HG02852 (cell line): ENCODE measurements around the gene ENOX2.

ENCODE experiments used
- ATAC-seq: cut with Tn5 transposase; IDR thresholded peaks from one replicate; pipeline ENCODE4 v1.9.1; 2021; ENCODE audit warnings: mild to moderate bottlenecking, moderate library complexity; ENCODE audit not compliant: unreplicated experiment

ENOX2 gene

GRCh38 chrX:130647468-130647867 is 255.5 kb downstream of the ENOX2 start:
- no peak for ATAC-seq

GRCh38 chrX:130645955-130646583 is 256.9 kb downstream of the ENOX2 start:
- ATAC-seq = no peak

GRCh38 chrX:130637591-130637990 is 265.4 kb downstream of the ENOX2 start:
- ATAC-seq = no peak

- no peak for ATAC-seq
These were observed 266.7 kb downstream of the ENOX2 start for GRCh38 chrX:130636277-130636676.

- no peak for ATAC-seq
These were observed 272.0 kb downstream of the ENOX2 start for GRCh38 chrX:130631011-130631410.

GRCh38 chrX:130628516-130628915 is 274.5 kb downstream of the ENOX2 start:
- ATAC-seq = no peak

GRCh38 chrX:130626521-130626920 is 276.5 kb downstream of the ENOX2 start:
- no peak for ATAC-seq

GRCh38 chrX:130625386-130625785 is 277.6 kb downstream of the ENOX2 start:
- ATAC-seq = no peak

- no peak for ATAC-seq
These were observed 279.5 kb downstream of the ENOX2 start for GRCh38 chrX:130623518-130623917.

- no peak for ATAC-seq
These were observed 287.1 kb downstream of the ENOX2 start for GRCh38 chrX:130615941-130616340.

GRCh38 chrX:130607431-130607830 is 295.6 kb downstream of the ENOX2 start:
- no peak for ATAC-seq

GRCh38 chrX:130606425-130606824 is 296.6 kb downstream of the ENOX2 start:
- no peak for ATAC-seq

- ATAC-seq = no peak
These were observed 298.1 kb downstream of the ENOX2 start for GRCh38 chrX:130604882-130605281.

- no peak for ATAC-seq
These were observed 308.5 kb downstream of the ENOX2 start for GRCh38 chrX:130594453-130594916.

- ATAC-seq = no peak
These were observed 309.1 kb downstream of the ENOX2 start for GRCh38 chrX:130593911-130594310.

- no peak for ATAC-seq
These were observed 310.8 kb downstream of the ENOX2 start for GRCh38 chrX:130592204-130592603.

GRCh38 chrX:130578906-130579305 is 324.1 kb downstream of the ENOX2 start:
- ATAC-seq = no peak

GRCh38 chrX:130577431-130577830 is 325.6 kb downstream of the ENOX2 start:
- no peak for ATAC-seq

- peak; percentile 93 for ATAC-seq
These were observed 327.1 kb downstream of the ENOX2 start for GRCh38 chrX:130575831-130576389.
